ENCODE results near the gene ANXA5.

- TF ChIP-seq USF2 (IDR thresholded peaks at IDR 0.05; ENCODE audit: low read depth, low read length) = no peak
- no peak for TF ChIP-seq CTCF (conservative IDR thresholded peaks at IDR 0.05; ENCODE audit: low read depth, low read length)
These were observed 8.5 kb downstream of the ANXA5 start for GRCh38 chr4:121688261-121688660.
